Coronary artery (tissue), 2 donors: Measurements from ENCODE around the gene USHBP1.
"Not testable (repeated sequence)": the region's sequence is repeated elsewhere in the genome, so short reads cannot be mapped to it uniquely, and the experiment has no call there.

Experiments
- DNase-seq: peaks from one replicate; pipeline ENCODE4 v3.0.0-alpha.2; 2017; ENCODE audit warnings: low spot score
- H3K27ac ChIP-seq, 2 donors: fragments of 200-600 bp; sonication (generic); one replicate each; pipeline ENCODE4 v1.5.1; 2016 to 2019
- H3K4me3 ChIP-seq: fragments of 200-600 bp; sonication (generic); 2 replicates; pipeline ENCODE4 v1.5.1; 2016; ENCODE audit warnings: mild to moderate bottlenecking, moderate library complexity
- TF ChIP-seq, protein P1 (sequence below): fragments of 200-600 bp; sonication (generic); IDR thresholded peaks from one replicate; pipeline ENCODE4 v1.5.1; 2019; ENCODE audit warnings: antibody characterized with exemption

Gene USHBP1

DNA sequence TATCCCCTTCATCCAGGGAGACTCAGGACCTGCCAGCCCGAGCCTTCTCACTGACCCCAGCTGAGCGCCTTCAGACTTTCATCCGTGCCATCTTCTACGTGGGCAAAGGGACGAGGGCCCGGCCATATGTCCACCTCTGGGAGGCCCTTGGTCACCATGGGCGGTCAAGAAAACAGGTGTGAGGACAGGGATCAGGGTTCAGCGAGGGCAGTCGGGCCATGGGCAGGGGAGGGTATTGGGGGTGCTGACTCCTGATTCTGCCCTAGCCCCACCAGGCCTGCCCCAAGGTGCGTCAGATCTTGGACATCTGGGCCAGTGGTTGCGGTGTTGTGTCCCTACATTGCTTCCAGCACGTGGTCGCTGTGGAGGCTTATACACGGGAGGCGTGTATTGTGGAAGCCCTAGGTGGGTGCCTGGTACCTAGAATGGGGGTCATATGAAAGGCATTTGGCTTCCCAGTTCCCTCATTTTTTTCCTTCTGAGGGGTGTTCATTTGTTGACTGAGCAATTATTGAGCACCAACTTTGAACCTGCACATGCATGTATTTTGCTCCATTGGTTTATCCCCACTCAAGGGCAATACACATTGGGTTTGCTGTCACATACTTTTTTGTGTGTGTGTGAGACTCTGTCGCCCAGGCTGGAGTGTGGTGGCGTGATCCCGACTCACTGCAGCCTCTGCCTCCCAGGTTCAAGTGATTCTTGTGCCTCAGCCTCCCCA, 21.0 kb upstream of the USHBP1 start:
- no peak overlapping the region for H3K4me3 ChIP-seq
- TF ChIP-seq, protein P1, sequence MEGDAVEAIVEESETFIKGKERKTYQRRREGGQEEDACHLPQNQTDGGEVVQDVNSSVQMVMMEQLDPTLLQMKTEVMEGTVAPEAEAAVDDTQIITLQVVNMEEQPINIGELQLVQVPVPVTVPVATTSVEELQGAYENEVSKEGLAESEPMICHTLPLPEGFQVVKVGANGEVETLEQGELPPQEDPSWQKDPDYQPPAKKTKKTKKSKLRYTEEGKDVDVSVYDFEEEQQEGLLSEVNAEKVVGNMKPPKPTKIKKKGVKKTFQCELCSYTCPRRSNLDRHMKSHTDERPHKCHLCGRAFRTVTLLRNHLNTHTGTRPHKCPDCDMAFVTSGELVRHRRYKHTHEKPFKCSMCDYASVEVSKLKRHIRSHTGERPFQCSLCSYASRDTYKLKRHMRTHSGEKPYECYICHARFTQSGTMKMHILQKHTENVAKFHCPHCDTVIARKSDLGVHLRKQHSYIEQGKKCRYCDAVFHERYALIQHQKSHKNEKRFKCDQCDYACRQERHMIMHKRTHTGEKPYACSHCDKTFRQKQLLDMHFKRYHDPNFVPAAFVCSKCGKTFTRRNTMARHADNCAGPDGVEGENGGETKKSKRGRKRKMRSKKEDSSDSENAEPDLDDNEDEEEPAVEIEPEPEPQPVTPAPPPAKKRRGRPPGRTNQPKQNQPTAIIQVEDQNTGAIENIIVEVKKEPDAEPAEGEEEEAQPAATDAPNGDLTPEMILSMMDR: no peak
- no peak overlapping the region for H3K27ac ChIP-seq
- DNase-seq: no peak

DNA sequence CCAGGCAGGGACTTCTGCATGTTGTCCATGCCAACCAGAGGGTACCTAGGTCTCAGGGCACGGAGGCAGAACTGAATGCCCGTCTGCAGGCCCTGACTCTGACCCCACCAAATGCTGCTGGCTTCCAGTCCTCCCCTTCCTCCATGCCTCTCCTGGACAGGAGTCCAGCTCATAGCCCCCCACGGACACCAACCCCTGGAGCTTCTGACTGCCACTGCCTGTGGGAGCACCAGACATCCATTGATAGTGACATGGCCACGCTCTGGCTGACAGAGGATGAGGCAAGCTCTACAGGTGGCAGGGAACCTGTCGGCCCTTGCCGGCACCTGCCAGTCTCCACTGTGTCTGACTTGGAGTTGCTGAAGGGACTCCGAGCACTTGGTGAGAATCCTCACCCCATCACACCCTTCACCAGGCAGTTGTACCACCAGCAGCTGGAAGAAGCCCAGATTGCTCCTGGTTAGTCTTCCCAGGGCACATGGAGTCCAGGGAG, 19.0 kb upstream of the USHBP1 start:
- DNase-seq: no peak
- Histone ChIP-seq H3K27ac (no peak overlapping the region), H3K4me3 (no peak overlapping the region)
- TF ChIP-seq, protein P1: no peak

GRCh38 chr19:17282488-17283125, 18.1 kb upstream of the USHBP1 start:
- TF ChIP-seq, protein P1: peak; percentile 92
- DNase-seq: no peak
- Histone ChIP-seq H3K27ac (no peak overlapping the region), H3K4me3 (peak overlapping the region; percentile 62)

DNA sequence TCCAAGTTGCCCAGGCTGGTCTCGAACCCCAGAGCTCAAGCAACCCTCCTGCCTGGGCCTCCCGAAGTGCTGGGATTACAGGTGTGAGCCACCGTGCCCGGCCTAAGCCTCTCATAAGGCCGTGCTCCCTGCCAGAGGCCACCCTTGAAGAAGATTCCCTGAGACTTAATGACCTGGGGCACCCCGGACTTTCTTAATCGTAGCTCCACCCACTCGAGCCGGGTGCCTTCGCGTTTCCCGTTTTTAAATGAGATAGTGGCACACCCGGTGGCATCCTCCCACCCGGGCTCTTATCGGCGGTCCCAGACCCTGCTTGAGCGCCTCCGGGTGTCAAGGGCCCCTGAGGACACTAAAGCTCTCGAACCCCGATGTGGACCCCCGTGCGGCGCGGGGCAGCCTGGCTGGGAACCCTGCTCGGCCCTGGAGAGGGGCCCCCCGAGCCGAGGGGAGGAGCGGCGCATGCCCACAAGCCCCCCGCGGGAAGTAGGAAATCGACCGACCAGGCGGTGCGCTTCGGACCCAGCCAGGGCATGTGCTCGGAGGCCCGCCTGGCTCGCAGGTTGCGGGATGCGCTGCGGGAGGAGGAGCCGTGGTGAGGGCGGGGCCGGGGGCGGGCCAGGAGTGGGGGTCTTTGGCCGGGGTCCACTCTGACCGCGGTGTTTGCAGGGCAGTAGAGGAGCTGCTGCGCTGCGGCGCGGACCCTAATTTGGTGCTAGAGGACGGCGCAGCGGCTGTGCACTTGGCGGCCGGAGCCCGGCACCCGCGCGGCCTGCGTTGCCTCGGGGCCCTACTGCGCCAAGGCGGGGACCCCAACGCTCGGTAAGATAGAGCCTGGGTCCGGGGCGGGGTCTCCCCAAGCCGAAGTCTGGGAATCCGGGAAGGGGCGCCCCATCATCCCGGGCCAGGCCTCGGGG, 17.1 kb upstream of the USHBP1 start, which contains the start of gene ANKLE1:
Gene ANKLE1, plus strand, starts transcription at position 511 of the 914 bp plus-strand sequence. Its CDS starts 20 bp downstream, at position 531.
- TF ChIP-seq, protein P1: no peak
- Histone ChIP-seq H3K27ac (no peak within 1 kb of the TSS), H3K4me3 (peak within 1 kb of the TSS; percentile 62)
- DNase-seq: no peak

DNA sequence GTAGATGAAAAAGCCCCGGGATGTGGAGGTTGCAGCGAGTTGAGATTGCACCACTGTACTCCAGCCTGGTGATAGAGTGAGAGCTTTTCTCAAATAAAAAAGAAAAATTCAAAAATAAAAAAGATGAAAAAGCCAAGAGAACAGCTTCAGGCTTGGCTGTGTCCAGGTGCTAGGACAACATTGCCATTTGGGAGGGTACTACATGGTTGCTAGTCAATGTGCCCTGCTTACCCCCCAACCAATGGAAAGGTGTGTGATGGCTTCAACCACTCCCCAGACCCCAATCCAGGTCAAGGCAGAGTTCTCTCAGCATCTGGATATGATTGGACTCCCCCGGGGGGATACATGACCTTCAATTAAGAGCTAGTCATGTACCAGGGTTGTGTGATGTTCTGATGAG, 14.9 kb upstream of the USHBP1 start:
- TF ChIP-seq, protein P1: no peak

DNA sequence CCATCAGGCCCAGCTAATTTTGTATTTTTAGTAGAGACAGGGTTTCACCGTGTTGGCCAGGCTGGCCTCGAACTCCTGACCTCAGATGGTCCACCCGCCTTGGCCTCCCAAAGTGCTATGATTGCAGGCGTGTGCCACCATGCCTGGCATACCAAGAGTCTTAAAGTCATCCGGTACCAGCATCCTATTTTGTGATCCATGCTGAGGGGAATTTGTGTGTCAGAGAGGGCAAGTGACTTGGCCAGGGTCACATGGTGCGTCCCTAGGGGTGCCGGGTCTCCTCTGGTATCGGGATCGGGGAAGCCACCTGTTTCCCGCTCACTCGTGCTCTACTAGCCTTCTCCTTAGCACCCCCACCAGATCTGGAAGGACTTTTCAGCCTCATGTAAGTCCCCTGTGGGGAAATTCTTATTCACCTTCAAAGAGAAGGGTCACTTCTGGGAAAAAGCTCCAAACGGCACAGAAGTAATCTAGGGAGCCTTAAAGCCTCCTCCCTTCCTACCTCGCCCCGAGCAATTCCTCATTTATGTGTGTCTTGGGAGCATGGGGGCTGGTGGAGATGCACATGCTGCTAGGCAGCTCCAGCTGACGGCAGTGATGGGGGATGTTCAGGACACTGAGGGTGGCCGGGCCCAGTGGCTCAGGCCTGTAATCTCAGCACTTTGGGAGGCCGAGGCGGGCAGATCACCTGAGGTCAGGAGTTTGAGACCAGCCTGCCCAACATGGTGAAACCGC, 11.1 kb upstream of the USHBP1 start:
- DNase-seq: no peak
- Histone ChIP-seq H3K27ac (no peak overlapping the region), H3K4me3 (no peak overlapping the region)
- TF ChIP-seq, protein P1: no peak

More for the DNA sequence above, 14.9 kb upstream of the USHBP1 start:
- DNase-seq: no peak
- no peak overlapping the region for H3K27ac ChIP-seq
- H3K4me3 ChIP-seq: no peak overlapping the region

DNA sequence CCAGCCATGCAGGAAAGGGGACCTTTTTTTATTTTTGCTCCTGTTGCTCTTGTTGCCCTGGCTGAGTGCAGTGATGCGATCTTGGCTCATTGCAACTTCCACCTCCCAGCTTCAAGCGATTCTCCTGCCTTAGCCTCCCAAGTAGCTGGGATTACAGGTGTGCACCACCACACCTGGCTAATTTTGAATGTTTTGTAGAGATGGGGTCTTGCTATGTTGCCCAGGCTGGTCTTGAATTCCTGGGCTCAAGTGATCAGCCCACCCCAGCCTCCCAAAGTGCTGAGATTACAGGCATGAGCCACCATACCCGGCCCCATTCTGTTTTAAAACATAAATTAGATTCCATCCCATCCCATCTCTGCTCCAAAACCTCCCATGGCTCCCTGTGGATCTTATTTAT, 10.3 kb upstream of the USHBP1 start:
- DNase-seq, H3K27ac ChIP-seq, H3K4me3 ChIP-seq: not testable (repeated sequence)
